ENCODE results near the gene BAG3. TPM values are rescaled to one million over a fixed set of nuclear protein-coding genes. Genes with fewer than 3 reads are reported as not detected.
"Not testable (repeated sequence)": the region's sequence is repeated elsewhere in the genome, so short reads cannot be mapped to it uniquely, and the experiment has no call there.

The BAG3 gene
- 10 to 100 TPM in 5 of 8 experiments, 1 to 10 TPM in 3; 3.2 to 30.3 (median 17.4) TPM for total RNA-seq

GRCh38 chr10:119650692-119651513 lies at the start of gene BAG3:
Gene BAG3 (plus strand): TSS chr10:119651380. CDS start chr10:119651676, 296 bp downstream.
- Histone ChIP-seq H3K27ac (peak within 1 kb of the TSS; percentile 82 to 90), H3K4me1 (replicated peaks in 1 of 2) (peaks cover 4 to 15% of the 10 kb centered on the region in 2 donors), H3K4me3 (peak within 1 kb of the TSS; percentile 50 to 84 (median 71))
- in situ Hi-C loops (cut with MboI; ENCODE audit: low pct_unique_long_range_greater_than_20kb in 2 of 9, low sequenced_read_pairs in 9 of 9, unreplicated experiment in 9 of 9): no loop called here
- 0 to 55% (median 39%) methylated on average over 1 to 3 of the region's 60 CpGs; no CpG with 5 or more reads in 1 of the 10 experiments for WGBS, 10 experiments
- peak; percentile 70 to 88 (median 84) for ATAC-seq (replicated peaks in 6 of 8)

- in situ Hi-C loops (cut with MboI; ENCODE audit: low pct_unique_long_range_greater_than_20kb in 2 of 9, low sequenced_read_pairs in 9 of 9, unreplicated experiment in 9 of 9): no loop called here
- 30 to 100% (median 69%) methylated on average over 1 to 2 of the region's 2 CpGs; no CpG with 5 or more reads in 2 of the 10 experiments for WGBS, 10 experiments
- H3K4me3 ChIP-seq: no peak overlapping the region
- peak in 4 of 8 experiments; percentile 18 to 84 (median 74) for ATAC-seq (replicated peaks in 6 of 8)
- peaks cover 0 to 4% of the 10 kb centered on the region in 2 donors for H3K4me1 ChIP-seq (replicated peaks in 1 of 2)
- H3K27ac ChIP-seq: no peak overlapping the region
Measured at GRCh38 chr10:119602241-119603095, 48.7 kb upstream of the BAG3 start.

GRCh38 chr10:119604468-119604867 lies 46.7 kb upstream of the BAG3 start:
- H3K4me1 ChIP-seq (replicated peaks in 1 of 2): peaks cover 0 to 4% of the 10 kb centered on the region in 2 donors
- no peak for ATAC-seq (replicated peaks in 6 of 8)
- H3K4me3 ChIP-seq: no peak overlapping the region
- in situ Hi-C loops (cut with MboI; ENCODE audit: low pct_unique_long_range_greater_than_20kb in 2 of 9, low sequenced_read_pairs in 9 of 9, unreplicated experiment in 9 of 9): no loop called here
- no peak overlapping the region for H3K27ac ChIP-seq

DNA sequence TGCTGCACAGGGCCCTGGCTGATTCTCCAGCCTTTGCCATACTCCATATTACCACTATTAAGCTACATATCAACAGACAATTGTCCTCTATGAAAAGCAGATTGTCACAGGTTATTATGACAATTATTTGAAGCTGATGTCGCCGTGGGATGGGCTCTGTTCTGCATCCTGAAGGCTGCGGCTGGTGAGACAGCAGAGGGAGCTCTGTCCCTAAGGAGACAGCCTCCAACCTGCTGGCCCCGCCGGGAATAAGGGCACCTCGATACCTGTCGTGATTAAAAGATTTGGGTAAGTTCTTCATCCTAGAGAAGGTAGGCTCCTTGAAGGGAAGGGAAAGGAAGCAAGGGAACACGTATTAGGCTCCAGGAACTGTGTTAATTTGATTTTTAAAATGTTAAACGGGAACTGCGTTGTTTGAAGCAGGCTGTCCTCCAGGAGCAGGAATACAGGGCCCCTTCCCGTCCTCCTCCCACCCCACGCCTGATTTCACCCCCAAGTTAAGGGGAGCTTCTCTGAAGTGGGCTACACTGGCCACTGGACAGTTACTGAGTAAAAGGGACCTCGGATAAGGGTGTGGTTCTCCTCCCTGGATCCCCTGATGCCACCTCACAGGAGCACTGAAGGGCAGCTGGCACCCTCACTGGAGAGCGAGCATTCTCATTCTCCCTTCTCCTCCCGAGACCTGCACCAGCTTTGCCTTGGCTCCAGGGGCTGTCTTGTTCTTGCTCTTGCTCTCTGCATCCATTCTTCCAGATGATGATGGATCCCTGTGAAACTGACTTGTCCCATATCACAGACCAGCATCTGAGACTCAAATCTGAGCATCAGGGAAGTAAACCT lies 42.6 kb upstream of the BAG3 start:
- peaks cover 0 to 4% of the 10 kb centered on the region in 2 donors for H3K4me1 ChIP-seq (replicated peaks in 1 of 2)
- H3K4me3 ChIP-seq: no peak overlapping the region
- no peak overlapping the region for H3K27ac ChIP-seq
- WGBS, 10 experiments: 0 to 50% (median 8%) methylated on average over 1 to 12 of the region's 15 CpGs; no CpG with 5 or more reads in 3 of the 10 experiments
- ATAC-seq (replicated peaks in 6 of 8): peak; percentile 85 to 99 (median 94)
- in situ Hi-C loops (cut with MboI; ENCODE audit: low pct_unique_long_range_greater_than_20kb in 2 of 9, low sequenced_read_pairs in 9 of 9, unreplicated experiment in 9 of 9): no loop called here

- in situ Hi-C loops (cut with MboI; ENCODE audit: low pct_unique_long_range_greater_than_20kb in 2 of 9, low sequenced_read_pairs in 9 of 9, unreplicated experiment in 9 of 9): no loop called here
- 66 to 100% (median 94%) methylated on average over 1 to 4 of the region's 4 CpGs for WGBS, 10 experiments
- Histone ChIP-seq H3K4me3 (no peak overlapping the region), H3K4me1 (replicated peaks in 1 of 2) (peaks cover 0 to 4% of the 10 kb centered on the region in 2 donors), H3K27ac (no peak overlapping the region)
- ATAC-seq (replicated peaks in 6 of 8): no peak
Measured at GRCh38 chr10:119609516-119609915, 41.7 kb upstream of the BAG3 start.

GRCh38 chr10:119611433-119611832 lies 39.7 kb upstream of the BAG3 start:
- Histone ChIP-seq H3K4me1 (replicated peaks in 1 of 2) (peaks cover 0 to 4% of the 10 kb centered on the region in 2 donors), H3K27ac (no peak overlapping the region), H3K4me3 (no peak overlapping the region)
- in situ Hi-C loops (cut with MboI; ENCODE audit: low pct_unique_long_range_greater_than_20kb in 2 of 9, low sequenced_read_pairs in 9 of 9, unreplicated experiment in 9 of 9): no loop called here
- WGBS, 10 experiments: 60 to 91% (median 75%) methylated on average over 1 to 4 of the region's 4 CpGs
- no peak for ATAC-seq (replicated peaks in 6 of 8)

GRCh38 chr10:119613741-119614140 lies 37.4 kb upstream of the BAG3 start:
- Histone ChIP-seq H3K4me3 (no peak overlapping the region), H3K4me1 (replicated peaks in 1 of 2) (no peaks in the 10 kb centered on the region), H3K27ac (no peak overlapping the region)
- ATAC-seq (replicated peaks in 6 of 8): no peak
- 69 to 96% (median 83%) methylated on average over 2 to 5 of the region's 6 CpGs; no CpG with 5 or more reads in 1 of the 10 experiments for WGBS, 10 experiments
- in situ Hi-C loops (cut with MboI; ENCODE audit: low pct_unique_long_range_greater_than_20kb in 2 of 9, low sequenced_read_pairs in 9 of 9, unreplicated experiment in 9 of 9): no loop called here

DNA sequence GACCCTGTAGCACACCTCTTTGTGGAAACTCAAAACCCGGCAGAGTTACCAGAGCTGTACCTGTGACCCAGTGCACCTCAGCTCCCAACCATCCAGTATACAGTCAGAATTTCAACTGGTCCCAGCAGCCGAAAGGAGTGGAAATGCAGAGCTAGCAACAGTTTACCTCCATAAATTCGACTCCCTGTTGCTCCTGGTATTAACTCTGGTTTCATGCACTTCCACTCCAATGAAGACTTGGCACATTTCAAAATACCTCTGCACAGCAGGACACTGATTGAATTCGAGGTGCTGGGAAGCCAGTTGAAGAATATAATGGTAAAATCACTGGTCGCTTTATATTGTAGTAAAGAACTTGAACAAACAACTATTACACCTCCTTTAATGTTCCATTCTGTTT lies 36.5 kb upstream of the BAG3 start:
- in situ Hi-C loops (cut with MboI; ENCODE audit: low pct_unique_long_range_greater_than_20kb in 2 of 9, low sequenced_read_pairs in 9 of 9, unreplicated experiment in 9 of 9): no loop called here
- ATAC-seq (replicated peaks in 6 of 8): no peak
- no peak overlapping the region for H3K4me3 ChIP-seq
- WGBS, 10 experiments: 40 to 100% (median 72%) methylated on average over 1 to 5 of the region's 5 CpGs; no CpG with 5 or more reads in 5 of the 10 experiments
- no peak overlapping the region for H3K27ac ChIP-seq
- H3K4me1 ChIP-seq (replicated peaks in 1 of 2): no peaks in the 10 kb centered on the region

GRCh38 chr10:119616882-119617570 lies 34.2 kb upstream of the BAG3 start:
- in situ Hi-C loops (cut with MboI; ENCODE audit: low pct_unique_long_range_greater_than_20kb in 2 of 9, low sequenced_read_pairs in 9 of 9, unreplicated experiment in 9 of 9): no loop called here
- H3K4me3 ChIP-seq: no peak overlapping the region
- no peak overlapping the region for H3K27ac ChIP-seq
- H3K4me1 ChIP-seq (replicated peaks in 1 of 2): no peaks in the 10 kb centered on the region
- ATAC-seq (replicated peaks in 6 of 8): peak in 1 of 8 experiments; percentile 76
- WGBS, 10 experiments: 18 to 100% (median 82%) methylated on average over 1 to 11 of the region's 13 CpGs

- Histone ChIP-seq H3K4me3 (no peak overlapping the region), H3K4me1 (replicated peaks in 1 of 2) (no peaks in the 10 kb centered on the region), H3K27ac (no peak overlapping the region)
- ATAC-seq (replicated peaks in 6 of 8): peak in 2 of 8 experiments; percentile 7 to 27
- 0 to 100% (median 90%) methylated on average over 1 to 2 of the region's 2 CpGs; no CpG with 5 or more reads in 2 of the 10 experiments for WGBS, 10 experiments
- in situ Hi-C loops (cut with MboI; ENCODE audit: low pct_unique_long_range_greater_than_20kb in 2 of 9, low sequenced_read_pairs in 9 of 9, unreplicated experiment in 9 of 9): no loop called here
Measured at GRCh38 chr10:119619215-119619614, 32.0 kb upstream of the BAG3 start.

DNA sequence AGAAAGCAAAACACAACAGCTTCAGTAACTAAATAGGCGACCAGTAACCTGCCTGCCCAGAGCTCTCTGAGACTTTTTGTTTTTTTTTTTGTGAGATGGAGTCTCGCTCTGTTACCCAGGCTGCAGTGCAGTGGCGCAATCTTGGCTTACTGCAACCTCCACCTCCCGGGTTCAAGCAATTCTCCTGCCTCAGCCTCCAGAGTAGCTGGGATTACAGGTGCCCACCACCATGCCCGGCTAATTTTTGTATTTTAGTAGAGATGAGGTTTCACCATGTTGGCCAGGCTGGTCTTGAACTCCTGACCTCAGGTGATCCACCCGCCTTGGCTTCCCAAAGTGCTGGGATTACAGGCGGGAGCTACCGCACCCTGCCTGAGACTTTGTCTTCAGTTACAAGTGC lies 31.4 kb upstream of the BAG3 start:
- H3K4me3 ChIP-seq; ATAC-seq (replicated peaks in 6 of 8); in situ Hi-C loops (cut with MboI; ENCODE audit: low pct_unique_long_range_greater_than_20kb in 2 of 9, low sequenced_read_pairs in 9 of 9, unreplicated experiment in 9 of 9); H3K4me1 ChIP-seq (replicated peaks in 1 of 2); H3K27ac ChIP-seq: not testable (repeated sequence)
- 80 to 100% (median 93%) methylated on average over 1 to 6 of the region's 8 CpGs; no CpG with 5 or more reads in 3 of the 10 experiments for WGBS, 10 experiments
